Hypothalamus (tissue), 51 donors: ENCODE measurements around the gene COA1.
A peak's percentile ranks its signal among the peaks of the same experiment; 100 is the strongest.
"Not testable (repeated sequence)": the region's sequence is repeated elsewhere in the genome, so short reads cannot be mapped to it uniquely, and the experiment has no call there.

Experiments used
- DNase-seq, 51 donors: peaks; one replicate each; lab custom pipeline; 2025; lab: John Stamatoyannopoulos, UW

Gene COA1

GRCh38 chr7:43758822-43759683 lies 29.7 kb upstream of the COA1 start:
- DNase-seq, result peak in 27 of 51 donors; percentile 4 to 63 (median 30)

GRCh38 chr7:43758029-43758821 lies 28.9 kb upstream of the COA1 start, which contains the start of gene BLVRA:
Gene BLVRA (plus strand): TSS chr7:43758680. CDS start chr7:43771159, 12,479 bp downstream.
- peak in 42 of 51 donors; percentile 9 to 67 (median 38) for DNase-seq

- no peak for DNase-seq
These were observed 27.9 kb upstream of the COA1 start for GRCh38 chr7:43757073-43757720.

- DNase-seq, result no peak
These were observed 27.2 kb upstream of the COA1 start for GRCh38 chr7:43756368-43757072.

- no peak for DNase-seq
These were observed 25.3 kb upstream of the COA1 start for GRCh38 chr7:43754596-43754995.

- DNase-seq, result no peak
These were observed 24.5 kb upstream of the COA1 start for GRCh38 chr7:43753843-43754242.

- no peak for DNase-seq
These were observed 24.0 kb upstream of the COA1 start for GRCh38 chr7:43753271-43753810.

- no peak for DNase-seq
These were observed 23.1 kb upstream of the COA1 start for GRCh38 chr7:43752411-43752810.

- DNase-seq, result no peak
These were observed 20.9 kb upstream of the COA1 start for GRCh38 chr7:43750016-43750887.

- DNase-seq, result no peak
These were observed 20.1 kb upstream of the COA1 start for GRCh38 chr7:43749383-43749940.

- no peak for DNase-seq
These were observed 18.2 kb upstream of the COA1 start for GRCh38 chr7:43747328-43748105.

- no peak for DNase-seq
These were observed 13.4 kb upstream of the COA1 start for GRCh38 chr7:43742692-43743091.

GRCh38 chr7:43737467-43738127 lies 8.3 kb upstream of the COA1 start:
- no peak for DNase-seq

GRCh38 chr7:43735802-43736603 lies 6.7 kb upstream of the COA1 start:
- DNase-seq, result no peak

GRCh38 chr7:43735403-43735801 lies 6.1 kb upstream of the COA1 start:
- no peak for DNase-seq

- not testable (repeated sequence) for DNase-seq
These were observed 5.4 kb upstream of the COA1 start for GRCh38 chr7:43734575-43735332.
